Testis (tissue), 2 donors: ENCODE data around the gene SPOCK2.

Source experiments
- CTCF ChIP-seq, 3 experiments: fragments of 450-650 bp in 2 of 3; fragments of 200-600 bp in 1 of 3; sonication (generic) in 1 of 3; IDR thresholded peaks; one replicate each; pipeline ENCODE4 v1.5.1; 2016 to 2019; ENCODE audit warnings: antibody characterized with exemption in 3 of 3, mild to moderate bottlenecking in 2 of 3, moderate library complexity in 1 of 3
- POLR2A ChIP-seq: fragments of 450-650 bp; IDR thresholded peaks from one replicate; pipeline ENCODE4 v1.6.1; 2017; ENCODE audit warnings: antibody characterized with exemption, mild to moderate bottlenecking, moderate library complexity

- TF ChIP-seq CTCF (IDR thresholded peaks at IDR 0.05) (peak in 1 of 3 experiments; percentile 28), POLR2A (no peak)
These were observed 38.0 kb upstream of the SPOCK2 start for GRCh38 chr10:72126184-72126871.
